Lower leg skin (tissue), 4 donors: ENCODE results near the gene RBM20. TPM values are rescaled to one million over a fixed set of nuclear protein-coding genes. Genes with fewer than 3 reads are reported as not detected.

Experiments
- DNase-seq, 2 donors: peaks; one replicate each; pipeline ENCODE4 v3.0.0-alpha.2; 2019; ENCODE audit warnings: low spot score in 2 of 2
- H3K4me3 ChIP-seq: fragments of 200-600 bp; sonication (generic); 2 replicates; pipeline ENCODE4 v1.5.1; 2017; ENCODE audit warnings: mild to moderate bottlenecking, low read depth; ENCODE audit not compliant: poor library complexity, severe bottlenecking
- CTCF ChIP-seq, 3 donors: fragments of 450-650 bp; IDR thresholded peaks; one replicate each; pipeline ENCODE4 v1.5.1; 2016; ENCODE audit warnings: antibody characterized with exemption in 3 of 3, mild to moderate bottlenecking in 3 of 3, moderate library complexity in 2 of 3
- POLR2A ChIP-seq, 2 donors: fragments of 450-650 bp; IDR thresholded peaks; one replicate each; pipeline ENCODE4 v1.6.1; 2016 to 2017; ENCODE audit warnings: antibody characterized with exemption in 2 of 2, mild to moderate bottlenecking in 1 of 2, moderate library complexity in 1 of 2
- WGBS, 2 donors: methylation state at CpG; one replicate each; pipeline ENCODE4 v1.1.5; 2018; 5-methylcytosine and 5-hydroxymethylcytosine counted together
- intact Hi-C: fragments of 100-400 bp; cut with DNase I; formaldehyde crosslinking; loops from one replicate; pipeline ENCODE4 v1.15.0; 2023; ENCODE audit warnings: low total_unique reads
- total RNA-seq, 4 donors: library from RNA; depleted of rRNA; stranded (reverse); fragments of >200 nt; gene quantifications; one replicate each; pipeline ENCODE4 v1.1.0, GENCODE V29; 2016

The RBM20 gene
- total RNA-seq, 4 donors from 2014 or later, result 0.66 to 6.2 (median 3.5) TPM

GRCh38 chr10:110781139-110781538 is 137.0 kb downstream of the RBM20 start:
- 94 to 100% methylated on average over 7 of the region's 7 CpGs for WGBS, 2 donors
- intact Hi-C loops, result no loop called here
- no peak overlapping the region for H3K4me3 ChIP-seq
- DNase-seq, result no peak
- TF ChIP-seq POLR2A (IDR thresholded peaks at IDR 0.05), result no peak

GRCh38 chr10:110782616-110783015 is 138.5 kb downstream of the RBM20 start:
- intact Hi-C loops, result no loop called here
- no peak overlapping the region for H3K4me3 ChIP-seq
- DNase-seq, result no peak
- 86 to 89% methylated on average over 2 of the region's 2 CpGs for WGBS, 2 donors
- TF ChIP-seq CTCF (IDR thresholded peaks at IDR 0.05), result no peak
- TF ChIP-seq POLR2A (IDR thresholded peaks at IDR 0.05), result no peak

- intact Hi-C loops, result no loop called here
- no peak for DNase-seq
- TF ChIP-seq CTCF (IDR thresholded peaks at IDR 0.05), result no peak
- no peak for TF ChIP-seq POLR2A (IDR thresholded peaks at IDR 0.05)
- WGBS, 2 donors, result 62 to 64% methylated on average over 7 of the region's 7 CpGs
- H3K4me3 ChIP-seq, result no peak overlapping the region
Measured at GRCh38 chr10:110783509-110784107, 139.5 kb downstream of the RBM20 start.

GRCh38 chr10:110784198-110784597 is 140.1 kb downstream of the RBM20 start:
- TF ChIP-seq POLR2A (IDR thresholded peaks at IDR 0.05), result no peak
- no peak for TF ChIP-seq CTCF (IDR thresholded peaks at IDR 0.05)
- H3K4me3 ChIP-seq, result no peak overlapping the region
- WGBS, 2 donors, result 83% methylated on average over 6 of the region's 6 CpGs
- intact Hi-C loops, result no loop called here
- no peak for DNase-seq

GRCh38 chr10:110786172-110786571 is 142.0 kb downstream of the RBM20 start:
- no peak overlapping the region for H3K4me3 ChIP-seq
- intact Hi-C loops, result no loop called here
- WGBS, 2 donors, result 52 to 60% methylated on average over 8 of the region's 8 CpGs
- no peak for TF ChIP-seq POLR2A (IDR thresholded peaks at IDR 0.05)
- TF ChIP-seq CTCF (IDR thresholded peaks at IDR 0.05), result no peak
- DNase-seq, result no peak

GRCh38 chr10:110788620-110789385 is 144.7 kb downstream of the RBM20 start:
- intact Hi-C loops, result no loop called here
- DNase-seq, result no peak
- TF ChIP-seq POLR2A (IDR thresholded peaks at IDR 0.05) (no peak), CTCF (IDR thresholded peaks at IDR 0.05) (no peak)
- WGBS, 2 donors, result 89 to 92% methylated on average over 8 of the region's 8 CpGs
- H3K4me3 ChIP-seq, result no peak overlapping the region
